ENCODE data around the gene LRP1B.

The LRP1B gene

DNA sequence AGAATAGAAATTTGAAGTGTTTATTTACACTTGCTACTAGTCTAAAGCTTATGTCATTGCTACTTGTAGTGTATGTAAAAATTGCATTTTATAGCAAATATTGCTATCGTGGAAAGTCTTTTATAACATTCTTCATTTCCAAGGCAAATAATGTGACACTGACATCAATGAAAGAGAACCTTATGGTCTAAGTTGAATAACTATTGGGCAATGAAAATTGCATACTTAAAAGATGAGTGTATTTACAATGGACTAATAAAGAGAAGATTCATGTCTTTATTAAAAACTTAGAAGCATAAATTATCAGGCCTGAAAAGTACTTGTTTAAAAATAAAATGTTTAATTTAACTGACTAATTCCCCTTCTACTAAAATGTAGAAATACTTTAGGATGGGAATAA is 82.2 kb downstream of the LRP1B start:
- Histone ChIP-seq H3K4me3 (ENCODE audit: low read depth in 1 of 2, low read length in 2 of 2) (no peak overlapping the region), H3K9me3 (ENCODE audit: control insufficient read depth in 1 of 2, low read length in 2 of 2) (peaks cover 0 to 4% of the 10 kb centered on the region in 2 donors), H3K4me1 (ENCODE audit: control insufficient read depth in 1 of 2, insufficient read depth in 2 of 2, low read length in 2 of 2) (no peaks in the 10 kb centered on the region), H3K27me3 (ENCODE audit: control insufficient read depth in 1 of 2, insufficient read depth in 2 of 2, low read length in 2 of 2) (no peaks in the 10 kb centered on the region), H3K36me3 (ENCODE audit: control insufficient read depth in 1 of 2, insufficient read depth in 2 of 2, low read length in 2 of 2) (no peaks in the 10 kb centered on the region), H3K9ac (ENCODE audit: low read depth in 1 of 2, low read length in 2 of 2) (no peak overlapping the region), H3K27ac (ENCODE audit: low read depth, low read length) (no peak overlapping the region)

DNA sequence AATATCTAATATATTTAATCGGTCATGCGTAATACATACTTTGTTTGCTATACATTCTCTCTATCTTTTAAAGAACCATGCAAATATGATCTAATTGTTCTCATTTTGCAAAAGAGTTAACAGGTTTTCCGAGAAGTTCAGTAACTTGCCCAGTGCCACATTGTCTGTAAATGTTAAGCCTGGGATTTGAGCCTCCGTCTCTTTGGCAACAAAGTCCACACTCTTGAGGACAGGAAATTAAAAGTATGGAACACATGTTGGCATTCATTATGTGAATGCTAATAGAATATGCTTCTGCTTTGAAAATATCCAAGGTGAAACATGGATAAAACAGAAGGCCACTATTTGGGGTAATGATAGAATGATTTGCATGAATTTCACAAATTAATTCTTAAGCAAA is 85.2 kb downstream of the LRP1B start:
- H3K27ac ChIP-seq (ENCODE audit: low read depth, low read length) = no peak overlapping the region
- H3K4me3 ChIP-seq (ENCODE audit: low read depth in 1 of 2, low read length in 2 of 2) = no peak overlapping the region
- no peaks in the 10 kb centered on the region for H3K36me3 ChIP-seq (ENCODE audit: control insufficient read depth in 1 of 2, insufficient read depth in 2 of 2, low read length in 2 of 2)
- no peaks in the 10 kb centered on the region for H3K4me1 ChIP-seq (ENCODE audit: control insufficient read depth in 1 of 2, insufficient read depth in 2 of 2, low read length in 2 of 2)
- H3K9me3 ChIP-seq (ENCODE audit: control insufficient read depth in 1 of 2, low read length in 2 of 2) = peaks cover 0 to 4% of the 10 kb centered on the region in 2 donors
- H3K27me3 ChIP-seq (ENCODE audit: control insufficient read depth in 1 of 2, insufficient read depth in 2 of 2, low read length in 2 of 2) = no peaks in the 10 kb centered on the region
- no peak overlapping the region for H3K9ac ChIP-seq (ENCODE audit: low read depth in 1 of 2, low read length in 2 of 2)

DNA sequence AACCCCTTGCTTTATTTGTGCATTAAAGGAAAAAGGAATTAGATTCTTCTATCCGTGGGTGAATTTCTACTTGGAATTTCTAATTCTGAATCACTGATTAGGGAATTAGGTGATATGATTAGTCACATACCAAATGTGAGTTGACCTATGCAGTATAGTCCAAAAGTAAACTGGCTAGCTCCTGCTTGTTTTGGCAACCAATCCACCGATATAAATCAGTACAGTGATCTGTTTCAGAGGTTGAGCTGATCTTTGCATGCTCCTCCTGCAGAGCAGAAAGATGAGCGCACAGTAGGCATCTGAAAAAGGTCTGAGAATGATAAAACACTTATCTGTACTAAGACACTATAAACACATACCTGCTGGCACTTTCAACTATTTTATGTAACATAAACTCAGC is 86.6 kb downstream of the LRP1B start:
- H3K27ac ChIP-seq (ENCODE audit: low read depth, low read length) = no peak overlapping the region
- no peaks in the 10 kb centered on the region for H3K4me1 ChIP-seq (ENCODE audit: control insufficient read depth in 1 of 2, insufficient read depth in 2 of 2, low read length in 2 of 2)

DNA sequence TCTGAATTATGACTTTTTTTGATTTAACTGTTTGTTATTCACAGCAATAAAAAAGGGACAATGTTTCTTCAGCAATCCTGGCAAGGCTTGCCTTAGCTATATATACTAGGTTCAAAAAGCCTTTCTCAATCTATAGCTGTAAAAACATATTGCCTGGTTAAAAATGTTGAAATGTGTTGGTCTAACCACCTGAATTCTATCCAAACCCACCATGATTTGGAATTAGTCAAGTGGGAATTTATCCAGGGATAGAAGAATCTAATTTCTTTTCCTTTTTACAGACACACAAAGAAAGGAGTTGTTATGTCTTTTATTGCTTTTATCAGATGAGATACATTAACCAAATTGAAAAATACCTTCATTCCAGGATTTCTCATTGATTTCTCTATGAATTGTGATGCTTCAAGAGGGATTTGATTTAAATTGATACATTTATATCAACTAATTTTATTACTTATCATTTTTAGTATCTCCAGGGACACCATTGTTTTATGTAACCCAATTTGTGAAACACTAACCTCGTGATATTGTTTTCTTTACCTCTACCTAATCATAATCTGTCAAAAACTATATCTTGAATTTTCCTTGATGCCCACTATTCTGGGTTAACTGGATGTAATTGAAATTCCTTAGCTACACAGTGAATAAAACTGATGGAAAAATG is 88.1 kb downstream of the LRP1B start:
- Histone ChIP-seq H3K27ac (ENCODE audit: low read depth, low read length) (no peak overlapping the region), H3K9me3 (ENCODE audit: control insufficient read depth in 1 of 2, low read length in 2 of 2) (no peaks in the 10 kb centered on the region), H3K27me3 (ENCODE audit: control insufficient read depth in 1 of 2, insufficient read depth in 2 of 2, low read length in 2 of 2) (no peaks in the 10 kb centered on the region), H3K9ac (ENCODE audit: low read depth in 1 of 2, low read length in 2 of 2) (no peak overlapping the region), H3K4me3 (ENCODE audit: low read depth in 1 of 2, low read length in 2 of 2) (no peak overlapping the region), H3K36me3 (ENCODE audit: control insufficient read depth in 1 of 2, insufficient read depth in 2 of 2, low read length in 2 of 2) (no peaks in the 10 kb centered on the region), H3K4me1 (ENCODE audit: control insufficient read depth in 1 of 2, insufficient read depth in 2 of 2, low read length in 2 of 2) (no peaks in the 10 kb centered on the region)

More for the DNA sequence above, 86.6 kb downstream of the LRP1B start:
- Histone ChIP-seq H3K4me3 (ENCODE audit: low read depth in 1 of 2, low read length in 2 of 2) (no peak overlapping the region), H3K9ac (ENCODE audit: low read depth in 1 of 2, low read length in 2 of 2) (no peak overlapping the region), H3K36me3 (ENCODE audit: control insufficient read depth in 1 of 2, insufficient read depth in 2 of 2, low read length in 2 of 2) (no peaks in the 10 kb centered on the region), H3K27me3 (ENCODE audit: control insufficient read depth in 1 of 2, insufficient read depth in 2 of 2, low read length in 2 of 2) (no peaks in the 10 kb centered on the region), H3K9me3 (ENCODE audit: control insufficient read depth in 1 of 2, low read length in 2 of 2) (peaks cover 0 to 1% of the 10 kb centered on the region in 2 donors)

DNA sequence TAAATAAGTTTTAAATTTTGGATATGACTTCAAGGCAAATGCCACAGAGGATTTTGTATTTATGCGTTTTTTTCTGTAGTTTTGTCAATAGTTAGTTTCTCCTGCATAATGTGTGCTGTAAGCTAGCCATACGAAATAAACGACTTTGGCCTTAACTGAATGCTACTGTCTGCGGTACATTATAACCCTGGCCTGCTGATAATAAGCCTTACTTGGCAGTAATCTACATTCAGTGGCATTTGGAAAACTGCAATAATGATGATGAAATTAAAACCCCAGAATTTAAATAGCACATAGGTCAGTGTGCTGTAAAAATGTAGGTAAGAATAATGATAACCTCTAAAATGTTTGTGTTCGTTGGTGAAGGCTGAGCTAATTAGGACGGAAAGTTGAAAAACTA is 88.8 kb downstream of the LRP1B start:
- H3K27ac ChIP-seq (ENCODE audit: low read depth, low read length) = no peak overlapping the region
- H3K36me3 ChIP-seq (ENCODE audit: control insufficient read depth in 1 of 2, insufficient read depth in 2 of 2, low read length in 2 of 2) = no peaks in the 10 kb centered on the region
- no peaks in the 10 kb centered on the region for H3K9me3 ChIP-seq (ENCODE audit: control insufficient read depth in 1 of 2, low read length in 2 of 2)
- H3K27me3 ChIP-seq (ENCODE audit: control insufficient read depth in 1 of 2, insufficient read depth in 2 of 2, low read length in 2 of 2) = no peaks in the 10 kb centered on the region
- H3K4me1 ChIP-seq (ENCODE audit: control insufficient read depth in 1 of 2, insufficient read depth in 2 of 2, low read length in 2 of 2) = no peaks in the 10 kb centered on the region
- H3K4me3 ChIP-seq (ENCODE audit: low read depth in 1 of 2, low read length in 2 of 2) = no peak overlapping the region
- H3K9ac ChIP-seq (ENCODE audit: low read depth in 1 of 2, low read length in 2 of 2) = no peak overlapping the region

DNA sequence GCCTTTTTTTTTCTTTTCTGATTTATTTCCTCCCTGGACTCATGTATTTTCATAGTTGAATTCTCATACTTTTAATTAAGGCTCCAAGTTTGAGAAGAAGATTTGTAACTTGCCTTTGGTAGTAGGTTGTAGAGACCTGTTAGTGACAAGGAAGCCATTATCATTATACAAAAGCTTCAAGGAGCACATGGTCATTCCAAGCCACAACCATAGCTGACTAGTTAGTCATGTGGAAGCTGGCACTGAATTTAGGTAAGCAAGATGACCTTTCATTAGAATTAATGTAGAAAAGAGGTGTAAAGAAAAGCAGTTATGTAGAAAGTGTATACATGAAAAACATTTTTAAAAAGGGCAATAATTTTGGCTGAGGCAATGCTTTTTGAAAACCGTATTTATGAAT is 89.7 kb downstream of the LRP1B start:
- no peaks in the 10 kb centered on the region for H3K9me3 ChIP-seq (ENCODE audit: control insufficient read depth in 1 of 2, low read length in 2 of 2)
- H3K36me3 ChIP-seq (ENCODE audit: control insufficient read depth in 1 of 2, insufficient read depth in 2 of 2, low read length in 2 of 2) = no peaks in the 10 kb centered on the region
- no peak overlapping the region for H3K9ac ChIP-seq (ENCODE audit: low read depth in 1 of 2, low read length in 2 of 2)
- H3K4me3 ChIP-seq (ENCODE audit: low read depth in 1 of 2, low read length in 2 of 2) = no peak overlapping the region
- no peaks in the 10 kb centered on the region for H3K4me1 ChIP-seq (ENCODE audit: control insufficient read depth in 1 of 2, insufficient read depth in 2 of 2, low read length in 2 of 2)
- H3K27me3 ChIP-seq (ENCODE audit: control insufficient read depth in 1 of 2, insufficient read depth in 2 of 2, low read length in 2 of 2) = no peaks in the 10 kb centered on the region
- no peak overlapping the region for H3K27ac ChIP-seq (ENCODE audit: low read depth, low read length)

DNA sequence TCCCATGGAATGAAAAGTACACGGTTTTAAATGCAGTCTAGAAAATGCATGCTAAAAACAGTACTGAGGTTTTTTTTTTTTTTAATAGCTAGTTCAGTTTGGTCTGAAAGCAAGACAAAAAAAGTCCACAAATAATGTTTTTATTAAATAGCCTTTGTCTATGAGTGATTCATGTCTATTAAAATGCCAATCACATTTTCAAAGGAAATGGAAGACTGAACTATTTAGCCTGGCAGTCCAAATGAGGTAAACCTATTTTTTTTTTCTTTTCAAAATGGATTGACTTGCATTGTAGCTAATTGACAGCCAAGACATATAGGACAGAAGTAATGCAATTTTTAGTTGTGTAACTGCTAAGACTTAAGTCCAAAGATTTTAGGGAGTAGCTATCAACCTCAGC is 90.3 kb downstream of the LRP1B start:
- Histone ChIP-seq H3K4me3 (ENCODE audit: low read depth in 1 of 2, low read length in 2 of 2) (no peak overlapping the region), H3K27ac (ENCODE audit: low read depth, low read length) (no peak overlapping the region), H3K9me3 (ENCODE audit: control insufficient read depth in 1 of 2, low read length in 2 of 2) (no peaks in the 10 kb centered on the region), H3K9ac (ENCODE audit: low read depth in 1 of 2, low read length in 2 of 2) (no peak overlapping the region), H3K36me3 (ENCODE audit: control insufficient read depth in 1 of 2, insufficient read depth in 2 of 2, low read length in 2 of 2) (no peaks in the 10 kb centered on the region), H3K4me1 (ENCODE audit: control insufficient read depth in 1 of 2, insufficient read depth in 2 of 2, low read length in 2 of 2) (no peaks in the 10 kb centered on the region), H3K27me3 (ENCODE audit: control insufficient read depth in 1 of 2, insufficient read depth in 2 of 2, low read length in 2 of 2) (no peaks in the 10 kb centered on the region)

DNA sequence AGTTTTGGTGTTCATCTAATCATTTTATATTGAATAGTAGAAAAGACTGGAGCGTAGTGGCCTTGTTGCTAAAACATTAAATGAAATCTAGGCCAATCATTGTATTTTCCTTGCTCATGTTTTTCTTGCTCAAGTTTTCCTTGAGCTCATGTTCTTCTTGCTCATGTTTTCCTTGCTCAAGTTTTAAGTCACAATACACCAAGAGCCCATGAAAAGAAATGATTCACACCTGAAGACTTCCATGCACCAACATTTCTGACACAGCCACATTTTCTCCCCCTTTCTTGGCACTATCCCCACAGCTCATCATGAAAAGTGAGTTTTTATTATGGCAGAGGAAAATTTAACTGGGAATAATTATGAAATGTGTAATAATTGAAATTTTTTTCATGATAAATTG is 92.0 kb downstream of the LRP1B start:
- Histone ChIP-seq H3K27me3 (ENCODE audit: control insufficient read depth in 1 of 2, insufficient read depth in 2 of 2, low read length in 2 of 2) (no peaks in the 10 kb centered on the region), H3K27ac (ENCODE audit: low read depth, low read length) (no peak overlapping the region), H3K9me3 (ENCODE audit: control insufficient read depth in 1 of 2, low read length in 2 of 2) (no peaks in the 10 kb centered on the region), H3K4me3 (ENCODE audit: low read depth in 1 of 2, low read length in 2 of 2) (no peak overlapping the region), H3K4me1 (ENCODE audit: control insufficient read depth in 1 of 2, insufficient read depth in 2 of 2, low read length in 2 of 2) (no peaks in the 10 kb centered on the region), H3K9ac (ENCODE audit: low read depth in 1 of 2, low read length in 2 of 2) (no peak overlapping the region), H3K36me3 (ENCODE audit: control insufficient read depth in 1 of 2, insufficient read depth in 2 of 2, low read length in 2 of 2) (no peaks in the 10 kb centered on the region)

DNA sequence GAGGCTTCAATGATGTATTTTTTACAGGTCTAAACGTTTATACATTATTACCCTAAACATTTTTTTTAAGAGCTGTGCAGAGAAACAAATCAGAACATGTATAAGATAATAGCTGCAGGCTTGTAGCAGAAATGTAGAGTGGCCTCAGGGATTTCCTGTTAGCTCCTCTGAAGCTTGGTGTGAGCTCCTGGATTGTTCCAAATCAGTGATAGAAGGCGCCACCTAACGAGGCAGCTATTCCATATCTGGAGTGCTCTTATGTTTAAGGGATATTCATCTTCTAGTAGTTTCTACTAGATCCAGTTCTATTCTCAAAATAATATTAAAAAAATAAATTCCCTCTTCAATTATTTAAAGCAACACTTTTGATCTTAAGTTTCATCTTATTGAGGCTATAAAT is 93.1 kb downstream of the LRP1B start:
- no peak overlapping the region for H3K9ac ChIP-seq (ENCODE audit: low read depth in 1 of 2, low read length in 2 of 2)
- H3K27ac ChIP-seq (ENCODE audit: low read depth, low read length) = no peak overlapping the region
- no peaks in the 10 kb centered on the region for H3K9me3 ChIP-seq (ENCODE audit: control insufficient read depth in 1 of 2, low read length in 2 of 2)
- no peaks in the 10 kb centered on the region for H3K27me3 ChIP-seq (ENCODE audit: control insufficient read depth in 1 of 2, insufficient read depth in 2 of 2, low read length in 2 of 2)
- no peaks in the 10 kb centered on the region for H3K4me1 ChIP-seq (ENCODE audit: control insufficient read depth in 1 of 2, insufficient read depth in 2 of 2, low read length in 2 of 2)
- no peak overlapping the region for H3K4me3 ChIP-seq (ENCODE audit: low read depth in 1 of 2, low read length in 2 of 2)
- no peaks in the 10 kb centered on the region for H3K36me3 ChIP-seq (ENCODE audit: control insufficient read depth in 1 of 2, insufficient read depth in 2 of 2, low read length in 2 of 2)

DNA sequence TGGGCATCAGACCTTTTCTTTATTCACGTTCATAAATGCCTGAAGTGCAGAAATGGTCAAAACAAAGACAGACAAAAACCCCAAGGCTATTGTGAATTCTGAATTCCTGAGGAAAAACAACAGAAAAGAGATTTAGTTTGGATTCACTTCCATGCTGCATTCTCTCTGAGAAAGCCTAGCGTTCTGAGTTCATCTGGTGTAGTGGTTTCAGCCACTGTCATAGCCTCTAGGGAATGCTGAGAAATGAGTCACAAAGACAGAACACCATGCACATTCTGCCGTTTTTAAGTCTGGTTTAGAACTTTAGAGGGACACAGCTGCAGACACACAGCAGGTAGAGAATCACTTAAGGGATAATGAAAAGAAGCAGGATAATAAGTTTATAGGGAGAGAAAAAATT is 93.8 kb downstream of the LRP1B start:
- Histone ChIP-seq H3K4me3 (ENCODE audit: low read depth in 1 of 2, low read length in 2 of 2) (no peak overlapping the region), H3K36me3 (ENCODE audit: control insufficient read depth in 1 of 2, insufficient read depth in 2 of 2, low read length in 2 of 2) (no peaks in the 10 kb centered on the region), H3K9ac (ENCODE audit: low read depth in 1 of 2, low read length in 2 of 2) (no peak overlapping the region), H3K27ac (ENCODE audit: low read depth, low read length) (no peak overlapping the region), H3K4me1 (ENCODE audit: control insufficient read depth in 1 of 2, insufficient read depth in 2 of 2, low read length in 2 of 2) (no peaks in the 10 kb centered on the region), H3K27me3 (ENCODE audit: control insufficient read depth in 1 of 2, insufficient read depth in 2 of 2, low read length in 2 of 2) (no peaks in the 10 kb centered on the region), H3K9me3 (ENCODE audit: control insufficient read depth in 1 of 2, low read length in 2 of 2) (no peaks in the 10 kb centered on the region)

DNA sequence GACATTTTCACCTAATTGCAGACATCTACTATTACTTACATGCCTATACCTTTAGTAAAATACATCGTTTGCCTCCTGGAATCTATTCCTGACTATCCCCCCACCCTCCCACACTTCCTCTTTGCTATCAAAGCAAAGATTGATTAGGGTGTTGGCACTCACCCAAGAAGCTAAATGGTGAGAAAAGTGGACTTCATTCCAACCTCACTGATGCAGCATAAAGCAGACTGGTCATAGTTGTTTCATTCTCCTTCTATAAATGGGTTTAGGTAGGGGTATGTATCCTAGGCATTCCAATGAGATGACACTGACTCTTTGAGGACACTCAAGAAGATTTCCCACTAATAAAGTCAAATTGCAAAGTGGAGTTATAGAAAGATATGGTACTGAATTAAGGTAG is 97.4 kb downstream of the LRP1B start:
- Histone ChIP-seq H3K9me3 (ENCODE audit: control insufficient read depth in 1 of 2, low read length in 2 of 2) (no peaks in the 10 kb centered on the region), H3K4me3 (ENCODE audit: low read depth in 1 of 2, low read length in 2 of 2) (no peak overlapping the region)

More for the DNA sequence above, 97.4 kb downstream of the LRP1B start:
- Histone ChIP-seq H3K36me3 (ENCODE audit: control insufficient read depth in 1 of 2, insufficient read depth in 2 of 2, low read length in 2 of 2) (no peaks in the 10 kb centered on the region), H3K4me1 (ENCODE audit: control insufficient read depth in 1 of 2, insufficient read depth in 2 of 2, low read length in 2 of 2) (no peaks in the 10 kb centered on the region), H3K9ac (ENCODE audit: low read depth in 1 of 2, low read length in 2 of 2) (no peak overlapping the region), H3K27ac (ENCODE audit: low read depth, low read length) (no peak overlapping the region), H3K27me3 (ENCODE audit: control insufficient read depth in 1 of 2, insufficient read depth in 2 of 2, low read length in 2 of 2) (no peaks in the 10 kb centered on the region)

Data from duodenal mucosa (tissue), 2 donors.